Activated CD4-positive, alpha-beta T cell treated with anti-CD3 and anti-CD28 coated beads, Interleukin-2, amount 50 U/mL, for 24 hours (primary cell): ENCODE data around the gene TSPAN11.

ENCODE experiments used
- DNase-seq, 2 donors: peaks; one replicate each; pipeline ENCODE4 v3.0.0-alpha.2; 2020; ENCODE audit warnings: low read depth in 1 of 2, low spot score in 1 of 2

The TSPAN11 gene

DNA sequence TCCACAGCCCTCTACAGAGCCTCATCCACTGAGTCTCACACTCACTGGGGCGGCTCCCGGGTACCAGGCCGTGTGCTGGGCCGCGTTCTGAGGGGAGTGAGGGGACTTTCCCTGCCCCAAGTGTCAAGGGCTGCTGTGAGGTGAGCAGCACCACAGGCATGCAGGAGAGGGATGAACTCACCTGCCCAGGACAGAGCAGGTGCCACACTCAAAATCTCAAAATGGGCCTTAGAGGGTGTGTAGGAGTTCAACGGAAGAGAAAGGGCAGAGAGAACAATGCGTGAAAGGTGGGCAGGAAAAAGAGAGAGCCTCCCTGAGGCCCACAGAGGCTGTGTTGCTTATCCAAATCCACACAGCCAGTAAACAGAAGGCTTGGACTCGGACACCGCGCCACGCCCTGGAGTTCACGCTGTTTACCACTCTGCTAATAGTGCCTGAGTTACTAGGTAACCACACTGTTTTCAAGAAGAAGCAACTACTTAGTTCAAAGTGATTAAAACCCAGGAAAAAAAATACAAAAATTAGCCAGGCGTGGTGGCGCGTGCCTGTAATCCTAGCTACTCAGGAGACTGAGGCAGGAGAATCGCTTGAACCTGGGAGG lies 32.7 kb downstream of the TSPAN11 start:
- DNase-seq, result no peak

DNA sequence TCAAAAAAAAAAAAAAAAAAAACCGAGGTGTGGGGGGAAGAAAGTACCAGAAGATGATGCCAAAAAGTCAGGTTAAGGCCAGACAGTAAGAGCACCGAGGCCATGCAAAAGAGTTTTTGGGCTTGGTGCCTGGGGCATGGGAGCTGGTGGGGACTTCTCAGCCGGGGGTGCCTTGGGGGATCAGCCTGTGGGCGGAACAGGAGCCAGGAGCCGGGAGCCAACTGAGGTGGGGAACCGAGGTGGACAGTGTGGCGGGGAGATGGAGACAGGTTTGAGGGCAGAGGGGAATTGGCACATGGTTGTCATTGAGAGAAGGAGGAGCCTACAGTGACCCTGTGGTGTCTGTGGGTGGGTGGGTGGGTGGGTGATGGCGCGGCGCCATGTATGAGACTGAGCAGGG lies 33.2 kb downstream of the TSPAN11 start:
- no peak for DNase-seq

DNA sequence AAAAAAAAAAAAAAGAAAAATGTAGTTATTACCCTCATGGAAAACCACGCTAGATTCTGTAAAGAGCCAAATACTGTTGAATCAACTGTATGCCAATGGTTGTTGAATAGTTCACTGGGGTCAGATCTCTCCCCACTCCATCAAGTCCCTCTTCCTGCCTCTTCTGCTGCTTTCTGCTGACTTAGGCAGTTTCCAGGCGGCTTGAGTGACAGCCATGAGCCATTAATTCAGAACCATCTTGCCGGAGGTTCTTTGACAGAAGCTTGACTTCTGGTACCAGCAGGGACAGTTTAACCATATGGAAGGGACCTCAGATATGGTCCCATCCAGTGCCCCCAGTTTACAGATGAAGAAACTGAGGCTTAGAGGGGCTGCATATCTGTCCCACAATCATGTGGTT lies 34.5 kb downstream of the TSPAN11 start:
- no peak for DNase-seq

DNA sequence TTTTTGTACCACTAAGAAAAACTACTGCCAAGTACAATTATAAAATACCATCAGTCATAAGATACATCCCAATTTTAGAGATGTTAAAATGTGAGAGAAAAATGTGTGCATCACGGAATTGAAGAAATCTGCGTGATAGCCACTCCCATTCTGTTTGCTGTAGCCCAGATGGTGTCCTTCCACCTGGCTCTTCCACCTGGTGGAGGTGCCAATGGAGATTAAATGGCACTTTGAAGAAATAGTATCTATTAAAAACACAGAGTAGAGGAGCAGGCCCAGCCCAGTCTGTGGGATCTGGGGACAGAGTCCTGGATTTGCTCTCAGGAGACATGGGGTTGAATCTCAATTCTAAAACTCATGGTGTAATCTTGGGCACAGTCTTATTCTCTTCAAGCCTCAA lies 35.5 kb downstream of the TSPAN11 start:
- DNase-seq, result no peak

DNA sequence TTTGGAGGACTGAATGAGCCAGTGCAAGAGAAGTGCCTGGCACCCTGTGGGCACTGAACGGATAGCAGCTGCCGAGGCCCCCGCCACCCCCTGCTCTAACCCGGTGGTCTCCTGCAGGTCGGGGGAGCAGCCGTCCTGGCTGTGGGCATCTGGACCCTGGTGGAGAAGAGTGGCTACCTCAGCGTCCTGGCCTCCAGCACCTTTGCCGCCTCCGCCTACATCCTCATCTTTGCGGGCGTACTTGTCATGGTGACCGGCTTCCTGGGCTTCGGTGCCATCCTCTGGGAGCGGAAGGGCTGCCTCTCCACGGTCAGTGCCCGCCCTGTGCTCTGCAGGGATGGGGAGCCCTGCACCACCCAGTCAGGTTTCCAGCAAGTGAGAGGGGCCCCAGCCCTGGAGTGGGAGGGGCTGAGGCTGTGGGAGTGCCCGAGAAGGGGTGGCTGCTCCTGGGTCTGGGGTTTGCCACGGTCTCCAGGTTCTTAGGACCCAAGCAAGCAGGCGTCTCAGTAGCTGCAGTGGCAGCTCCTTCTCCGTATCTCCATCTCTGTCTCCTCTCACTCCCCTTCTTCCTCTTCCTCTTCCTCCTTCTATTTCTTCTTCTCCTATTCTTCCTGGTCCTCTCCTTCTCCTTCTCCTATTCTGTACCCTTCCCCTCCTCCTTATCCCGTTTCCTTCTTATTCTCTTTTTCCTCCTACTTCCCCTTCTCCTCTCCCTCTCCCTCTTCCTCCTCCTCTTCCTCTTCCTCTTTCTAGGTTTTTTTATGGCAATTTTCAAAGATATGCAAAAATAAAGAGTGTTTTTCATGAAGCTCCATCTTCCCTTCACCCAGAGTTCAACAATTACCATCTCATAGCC lies 37.4 kb downstream of the TSPAN11 start:
- DNase-seq, result no peak

DNA sequence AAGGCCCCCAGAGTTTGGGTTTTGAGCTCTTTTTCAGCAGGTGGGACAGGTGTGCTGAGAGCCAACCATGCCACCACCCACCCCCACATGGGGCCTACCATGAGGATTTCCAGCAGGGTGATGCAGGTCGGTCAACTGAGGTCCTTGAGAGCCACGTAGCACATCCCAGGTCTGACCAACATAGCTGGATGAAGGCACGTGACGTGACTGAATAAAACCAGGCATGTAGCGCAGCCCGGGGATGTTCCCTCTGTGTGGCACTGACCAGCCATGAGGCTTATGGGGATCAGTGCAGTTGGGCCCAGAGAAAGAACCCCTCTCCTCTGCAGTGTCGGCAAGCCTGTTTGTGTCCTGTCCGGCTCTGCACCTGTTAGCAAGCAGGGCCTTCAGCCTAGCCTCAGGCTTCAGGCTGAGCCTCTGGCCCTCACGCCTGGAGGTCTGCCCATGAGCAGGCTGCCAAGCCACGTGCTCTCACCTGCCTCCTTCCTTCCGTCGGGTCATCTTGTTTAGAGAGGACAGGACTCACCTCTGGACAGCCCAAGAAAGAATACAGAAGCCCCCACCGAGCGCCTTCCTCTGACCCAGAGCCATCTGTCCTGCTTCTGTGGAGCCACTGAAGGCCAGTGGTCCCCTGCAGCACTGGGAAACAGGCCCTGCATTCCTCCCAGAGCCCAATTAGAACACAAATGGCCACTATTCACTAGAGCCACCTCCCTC lies 38.5 kb downstream of the TSPAN11 start:
- DNase-seq, result no peak

DNA sequence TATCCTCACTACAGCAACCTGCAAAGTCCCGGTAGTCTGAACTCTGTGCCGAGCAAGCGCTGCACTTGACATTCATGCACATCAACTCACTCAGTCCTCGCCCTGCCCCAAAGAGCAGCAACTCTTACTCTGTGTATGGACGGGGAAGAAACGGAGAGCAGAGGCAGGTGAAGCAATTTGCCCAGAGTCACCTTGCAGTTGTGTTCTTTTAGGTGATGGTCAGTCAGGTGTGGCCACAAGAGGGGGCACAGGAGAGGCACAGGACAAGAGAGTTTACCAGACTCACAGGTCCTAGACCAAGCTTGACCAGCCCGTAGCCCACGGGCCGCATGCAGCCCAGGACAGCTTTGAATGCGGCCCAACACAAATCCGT lies 39.1 kb downstream of the TSPAN11 start:
- DNase-seq, result no peak

DNA sequence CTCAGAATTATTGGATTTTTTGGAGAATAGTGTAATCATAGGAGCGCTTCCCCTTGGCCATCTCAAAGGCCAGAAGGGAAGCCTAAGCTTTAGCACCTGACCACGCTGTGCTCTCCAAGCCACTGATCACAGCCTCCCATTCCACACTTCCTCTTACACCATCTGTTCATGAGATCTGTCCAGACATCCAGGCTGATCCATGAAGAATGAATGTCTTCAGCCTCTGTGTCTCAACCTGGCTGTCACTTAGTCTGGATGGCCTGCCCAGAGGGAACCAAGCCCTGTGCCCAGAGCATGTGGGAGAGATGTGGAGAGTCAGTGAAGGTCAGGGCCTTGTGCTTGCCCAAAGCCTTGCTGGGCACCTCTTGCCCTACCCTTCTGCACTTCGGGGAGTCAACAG lies 40.5 kb downstream of the TSPAN11 start:
- no peak for DNase-seq

DNA sequence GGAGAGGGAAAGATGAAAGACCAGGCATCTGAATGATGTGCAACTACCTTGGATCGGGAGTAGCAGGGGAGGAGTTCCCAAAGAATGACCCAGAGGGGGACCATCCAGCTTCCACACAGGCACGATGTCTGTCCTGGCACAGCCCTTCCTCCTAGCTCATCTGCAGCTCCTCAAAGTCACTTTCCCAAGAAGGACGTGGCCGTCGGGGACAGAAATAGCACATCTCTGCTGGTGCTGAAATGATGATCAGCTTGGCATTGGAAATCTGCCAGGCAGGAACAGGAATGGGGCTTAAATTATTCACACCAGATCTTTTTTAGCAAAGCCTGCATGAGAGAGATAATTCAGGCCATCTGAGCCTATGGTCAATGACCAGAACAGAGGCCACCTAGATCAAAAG lies 41.7 kb downstream of the TSPAN11 start:
- no peak for DNase-seq

DNA sequence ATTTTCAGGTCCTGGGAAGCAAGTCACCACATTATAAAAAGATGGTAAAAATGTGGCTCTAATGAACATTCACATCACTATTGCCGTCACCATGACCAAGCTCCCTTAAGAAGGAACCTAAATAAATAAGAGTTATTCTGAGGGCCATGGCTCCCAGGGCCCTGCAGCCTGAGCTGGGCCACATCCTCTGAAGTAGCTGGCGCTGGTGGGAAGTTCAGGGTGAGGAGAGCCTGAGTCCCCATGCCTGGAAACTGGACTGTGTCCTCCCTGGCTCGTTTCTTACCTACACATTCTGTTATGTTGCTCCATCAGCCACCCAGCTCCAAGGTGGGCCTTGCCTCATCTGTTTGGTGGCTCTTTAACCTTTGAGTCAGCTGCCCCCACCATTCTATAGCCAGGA lies 42.5 kb downstream of the TSPAN11 start:
- DNase-seq, result no peak

DNA sequence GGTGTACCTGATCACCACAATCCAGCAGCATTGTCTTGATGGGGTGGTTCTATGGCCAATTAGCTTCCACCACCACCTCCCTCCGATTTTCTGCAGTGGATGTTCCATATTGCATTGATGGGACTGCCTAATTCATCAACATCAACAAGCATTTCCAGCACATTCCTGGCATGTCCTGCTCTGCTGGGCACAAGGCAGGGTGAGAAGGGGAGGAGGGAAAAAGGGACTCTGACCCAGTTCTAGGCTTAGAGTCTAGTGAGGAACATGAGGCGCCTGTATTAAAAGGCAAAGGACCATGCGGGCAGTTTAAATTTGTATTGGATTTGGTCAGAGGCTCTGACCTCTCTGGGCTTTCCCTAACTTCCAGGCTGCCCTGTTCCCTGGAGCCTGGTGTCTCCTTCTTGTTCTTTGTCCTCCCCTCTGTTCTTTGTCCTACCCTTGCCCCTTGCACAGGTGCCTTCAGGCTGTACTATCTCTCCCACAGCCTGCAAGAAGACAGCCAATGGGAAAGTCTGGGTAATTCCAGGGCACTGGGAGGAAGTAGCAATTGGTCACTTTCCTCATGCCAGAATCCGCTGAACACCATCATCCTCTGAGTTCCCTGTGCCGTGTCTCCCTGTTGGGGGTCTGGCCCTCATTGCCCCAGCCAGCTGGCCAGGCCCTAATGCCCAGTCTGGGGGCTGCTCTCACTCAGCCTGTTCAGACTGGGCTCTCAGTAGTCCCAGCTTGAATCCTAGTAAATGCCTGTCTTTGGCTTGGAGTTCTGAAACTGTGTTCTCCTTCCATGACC lies 43.3 kb downstream of the TSPAN11 start:
- no peak for DNase-seq

DNA sequence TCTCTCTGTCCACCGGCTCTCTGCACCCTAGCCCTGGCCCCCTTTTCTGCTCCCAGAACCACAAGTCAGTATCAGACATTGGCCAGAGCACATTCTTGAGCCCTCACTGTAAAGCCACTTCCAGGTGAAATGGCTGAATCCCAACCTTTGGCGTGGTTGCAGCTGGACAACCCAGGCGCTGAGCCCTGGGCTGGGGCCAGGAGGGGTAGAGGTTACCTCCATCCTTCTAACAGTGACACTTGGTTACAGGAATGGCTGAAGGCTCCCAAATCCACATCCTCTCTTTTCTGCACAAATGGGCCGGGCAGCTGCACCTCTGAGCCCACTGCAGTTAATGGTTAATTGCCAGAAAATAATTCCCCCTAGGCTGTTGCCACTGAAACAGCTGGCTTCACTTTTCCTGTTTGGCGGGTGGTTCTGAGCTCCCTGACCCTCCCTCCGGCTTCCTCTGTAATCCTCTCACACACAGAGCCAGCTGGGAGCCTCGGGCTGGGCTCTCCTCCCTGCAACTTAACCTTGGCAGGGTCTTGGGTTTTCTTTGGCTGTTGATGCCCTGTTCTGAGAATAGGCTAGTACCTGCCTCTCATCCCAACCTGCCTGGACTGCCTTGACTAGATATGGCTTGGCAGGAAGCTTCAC lies 44.1 kb downstream of the TSPAN11 start:
- no peak for DNase-seq

DNA sequence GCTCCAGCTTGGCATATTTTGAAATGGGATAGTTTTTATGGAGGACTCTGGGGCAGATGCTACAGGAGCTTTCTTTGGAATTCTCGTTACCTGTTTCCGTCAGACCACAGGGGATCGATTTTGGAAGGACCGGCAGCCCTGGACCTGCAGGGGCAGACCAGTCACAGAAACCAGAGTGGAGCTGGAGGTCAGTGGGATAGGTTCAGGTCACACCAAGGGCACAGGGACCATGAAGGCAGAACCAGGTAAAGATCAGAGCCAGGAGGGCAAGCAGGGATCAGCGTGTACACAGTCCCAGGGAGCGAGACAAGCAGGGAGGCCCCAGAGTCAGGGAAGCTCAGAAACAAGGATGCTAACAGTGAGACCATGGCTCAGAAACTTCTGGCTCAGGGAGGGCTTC lies 45.5 kb downstream of the TSPAN11 start:
- no peak for DNase-seq

DNA sequence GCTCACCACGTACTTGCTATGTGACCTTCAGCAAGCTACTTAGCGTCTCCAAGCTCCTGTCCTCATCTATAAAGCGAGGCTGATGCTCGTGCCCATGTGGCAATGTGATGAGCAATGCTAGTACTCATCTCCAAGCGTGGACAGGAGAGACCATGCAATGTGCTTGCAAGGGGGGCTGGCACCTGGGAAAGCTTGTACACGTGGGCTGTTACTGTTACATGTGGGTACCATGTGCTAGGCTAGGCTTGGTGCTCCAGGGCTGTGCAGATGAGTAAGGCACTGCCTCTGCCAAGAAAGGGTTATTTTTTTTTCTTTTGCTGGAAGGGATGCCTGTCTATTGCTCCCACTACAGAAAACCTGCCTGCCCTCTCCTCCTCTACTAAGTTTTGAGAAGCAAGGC lies 46.6 kb downstream of the TSPAN11 start:
- DNase-seq, result no peak

DNA sequence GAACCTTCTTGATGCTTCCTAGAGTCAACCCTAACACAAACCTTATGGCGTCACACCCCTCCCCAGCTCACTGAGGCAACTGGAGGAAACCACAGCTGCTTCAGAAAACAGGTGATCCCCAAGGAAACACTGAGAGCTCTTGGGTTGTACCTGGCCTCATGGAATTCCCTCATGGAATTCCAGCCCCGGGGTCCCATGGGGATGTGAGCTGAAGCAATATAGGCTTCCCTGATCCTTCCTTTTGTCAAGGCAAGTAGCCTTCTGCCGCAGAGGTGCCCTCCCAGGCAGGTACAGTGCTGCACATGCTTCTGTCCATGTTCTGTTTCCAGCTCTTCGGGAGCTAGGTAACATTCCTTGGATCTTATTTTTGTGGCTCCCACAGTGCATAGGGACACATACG lies 47.3 kb downstream of the TSPAN11 start:
- no peak for DNase-seq

DNA sequence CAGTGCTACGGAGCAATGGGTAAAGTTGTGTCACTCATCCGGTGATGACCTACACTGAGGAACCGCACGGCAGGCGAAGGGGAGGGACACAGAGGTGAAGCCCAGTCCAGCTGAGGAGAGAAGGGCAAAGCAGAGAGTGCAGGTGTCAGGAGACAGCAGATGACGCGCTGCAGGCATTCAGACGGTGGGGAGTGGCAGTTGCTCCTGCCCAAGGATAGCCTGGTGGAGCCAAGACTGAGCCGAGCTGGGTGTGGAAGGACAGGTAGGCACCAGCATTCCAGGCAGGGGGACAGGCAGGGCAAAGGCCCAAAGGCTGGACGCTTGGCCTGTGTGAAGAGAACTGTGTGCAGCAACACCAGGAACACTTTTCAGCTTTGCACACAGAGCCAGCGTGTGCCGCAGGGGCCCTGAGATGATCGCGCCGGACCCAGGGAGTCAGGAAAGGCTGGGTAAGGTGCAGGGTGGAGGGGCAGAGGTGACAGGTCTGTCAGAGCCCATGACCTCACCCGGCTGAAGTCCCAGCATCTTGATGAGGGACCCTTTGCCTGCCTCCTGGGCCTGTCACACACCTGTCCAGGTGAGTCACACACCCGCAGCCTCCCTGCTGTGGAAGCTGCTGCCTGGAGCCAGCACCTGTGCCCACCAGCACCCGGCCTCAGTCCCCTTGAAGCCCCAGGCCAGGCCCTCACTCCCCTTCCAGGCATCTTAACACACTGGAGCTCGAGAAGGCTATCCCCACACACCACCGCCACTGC lies 48.4 kb downstream of the TSPAN11 start:
- no peak for DNase-seq

DNA sequence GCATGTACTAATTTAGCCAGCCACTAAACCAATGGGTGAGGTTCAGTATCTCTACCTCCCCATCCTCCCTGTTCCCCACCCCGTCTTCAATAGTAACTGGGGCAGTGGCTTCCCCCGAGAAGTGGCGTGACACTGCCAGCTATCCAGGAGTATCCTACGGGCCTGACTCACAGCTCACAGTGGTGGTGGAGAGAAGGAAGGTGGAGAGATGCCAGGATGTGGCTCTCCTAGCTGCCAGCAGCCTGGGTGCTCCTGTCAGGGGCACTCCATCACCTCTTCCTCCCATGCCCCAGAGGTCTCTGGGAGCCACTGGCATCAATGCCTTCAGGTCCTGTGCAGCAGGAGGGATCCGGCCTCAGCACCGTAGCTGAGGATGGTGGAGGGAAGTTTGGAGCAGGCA lies 49.0 kb downstream of the TSPAN11 start:
- no peak for DNase-seq

DNA sequence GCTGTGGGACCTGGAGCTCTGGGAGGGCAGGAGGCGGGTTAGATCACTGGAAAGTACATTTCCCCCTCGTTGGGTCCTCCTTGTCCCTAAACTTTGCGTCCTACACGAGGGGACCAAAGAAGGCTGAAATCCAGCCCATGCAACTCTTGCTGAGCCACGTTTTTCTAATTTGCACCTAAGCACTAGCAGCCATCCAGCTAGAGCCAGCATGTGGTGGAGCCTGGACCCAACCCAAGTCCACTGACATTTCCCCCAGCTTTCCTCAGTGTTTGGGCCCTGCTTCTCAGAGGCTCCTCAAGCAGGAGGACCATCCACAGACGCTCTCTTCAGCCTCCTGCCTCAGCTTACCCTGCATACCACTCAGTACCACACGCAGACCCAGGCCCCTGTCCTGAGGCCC lies 49.7 kb downstream of the TSPAN11 start:
- DNase-seq, result no peak

DNA sequence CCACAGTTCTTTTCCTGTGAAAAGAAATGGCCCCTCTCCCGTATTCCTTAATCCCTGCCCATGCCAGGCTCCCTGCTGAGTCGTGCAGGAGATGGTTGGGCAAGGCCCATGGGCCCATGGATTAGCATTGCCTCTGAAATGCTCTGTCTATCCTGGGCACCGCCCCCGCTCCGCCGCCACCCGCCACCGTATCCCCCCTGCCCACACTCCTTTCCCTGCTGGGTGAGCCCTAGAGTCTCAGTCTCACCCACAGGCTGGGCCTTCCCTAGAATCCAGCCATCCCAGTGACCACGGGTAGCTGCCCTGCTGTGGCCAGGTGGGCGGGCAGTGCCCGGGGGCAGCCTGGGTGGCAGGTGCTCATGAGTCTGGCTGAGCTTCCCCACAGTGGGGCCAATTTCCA lies 50.6 kb downstream of the TSPAN11 start:
- DNase-seq, result no peak
